Esophagus (tissue), 2 donors: ENCODE results near the gene PRR16. TPM values are rescaled to one million over a fixed set of nuclear protein-coding genes. Genes with fewer than 3 reads are reported as not detected.

Experiments
- H3K27ac ChIP-seq, 2 donors: one replicate each; pipeline ENCODE4 v1.5.1; 2013; ENCODE audit warnings: low read depth in 2 of 2, mild to moderate bottlenecking in 2 of 2, inconsistent platforms in 1 of 2, low read length in 1 of 2, moderate library complexity in 1 of 2
- H3K27me3 ChIP-seq, 2 donors: one replicate each; pipeline ENCODE4 v1.6.1; 2013; ENCODE audit warnings: low read length in 2 of 2, control low read depth in 1 of 2, mild to moderate bottlenecking in 1 of 2; ENCODE audit not compliant: insufficient read depth in 2 of 2, control insufficient read depth in 1 of 2
- H3K36me3 ChIP-seq, 2 donors: one replicate each; pipeline ENCODE4 v1.6.1; 2013; ENCODE audit warnings: low read length in 1 of 2; ENCODE audit not compliant: control insufficient read depth in 2 of 2, insufficient read depth in 2 of 2
- H3K4me1 ChIP-seq, 2 donors: one replicate each; pipeline ENCODE4 v1.6.1; 2013; ENCODE audit warnings: low read length in 1 of 2; ENCODE audit not compliant: control insufficient read depth in 2 of 2, insufficient read depth in 2 of 2
- H3K4me3 ChIP-seq, 2 donors: one replicate each; pipeline ENCODE4 v1.5.1; 2013; ENCODE audit warnings: low read length in 2 of 2, mild to moderate bottlenecking in 2 of 2, low read depth in 1 of 2, moderate library complexity in 1 of 2
- H3K9me3 ChIP-seq, 2 donors: one replicate each; pipeline ENCODE4 v1.6.1; 2013; ENCODE audit warnings: mild to moderate bottlenecking in 2 of 2, low read depth in 1 of 2, low read length in 1 of 2, moderate library complexity in 1 of 2; ENCODE audit not compliant: control insufficient read depth in 2 of 2, insufficient read depth in 1 of 2
- WGBS, 2 donors: extraction: QIAGEN DNeasy Blood & Tissue Kit; methylation state at CpG; one replicate each; pipeline ENCODE4 v1.1.7; 2013; 5-methylcytosine and 5-hydroxymethylcytosine counted together
- polyA plus RNA-seq, 2 donors: library from polyadenylated mRNA; stranded (reverse); fragments of 200-250 nt; gene quantifications; one replicate each; pipeline ENCODE4 v1.2.3, GENCODE V29; 2013
- donor health status: healthy with polysubstance abuse.
- donor health status: Bipolar disorder and iron deficiency.

PRR16 gene
- polyA plus RNA-seq, 2 donors, result 0.35 to 0.38 TPM

- Histone ChIP-seq H3K36me3 (no peaks in the 10 kb centered on the region), H3K27me3 (no peaks in the 10 kb centered on the region), H3K4me1 (no peaks in the 10 kb centered on the region), H3K9me3 (no peaks in the 10 kb centered on the region), H3K4me3 (no peak overlapping the region), H3K27ac (no peak overlapping the region)
- 52 to 53% methylated on average over 1 of the region's 1 CpG for WGBS, 2 donors
Measured at GRCh38 chr5:120576588-120576987, 112.5 kb downstream of the PRR16 start.

- no peaks in the 10 kb centered on the region for H3K36me3 ChIP-seq
- H3K27ac ChIP-seq, result no peak overlapping the region
- H3K27me3 ChIP-seq, result no peaks in the 10 kb centered on the region
- no peak overlapping the region for H3K4me3 ChIP-seq
- H3K4me1 ChIP-seq, result no peaks in the 10 kb centered on the region
- no peaks in the 10 kb centered on the region for H3K9me3 ChIP-seq
- WGBS, 2 donors, result 22 to 56% methylated on average over 2 of the region's 2 CpGs
Measured at GRCh38 chr5:120582635-120583034, 118.5 kb downstream of the PRR16 start.

GRCh38 chr5:120586646-120587045 is 122.5 kb downstream of the PRR16 start:
- H3K4me3 ChIP-seq, result no peak overlapping the region
- H3K27me3 ChIP-seq, result no peaks in the 10 kb centered on the region
- no peaks in the 10 kb centered on the region for H3K4me1 ChIP-seq
- H3K27ac ChIP-seq, result no peak overlapping the region
- WGBS, 2 donors, result 65 to 75% methylated on average over 1 of the region's 1 CpG
- no peaks in the 10 kb centered on the region for H3K9me3 ChIP-seq
- no peaks in the 10 kb centered on the region for H3K36me3 ChIP-seq

GRCh38 chr5:120591911-120592310 is 127.8 kb downstream of the PRR16 start:
- Histone ChIP-seq H3K36me3 (no peaks in the 10 kb centered on the region), H3K27ac (no peak overlapping the region), H3K27me3 (no peaks in the 10 kb centered on the region), H3K4me3 (no peak overlapping the region), H3K9me3 (no peaks in the 10 kb centered on the region), H3K4me1 (no peaks in the 10 kb centered on the region)
- WGBS, 2 donors, result 60 to 69% methylated on average over 2 of the region's 2 CpGs

- 22 to 25% methylated on average over 2 of the region's 2 CpGs for WGBS, 2 donors
- no peaks in the 10 kb centered on the region for H3K27me3 ChIP-seq
Measured at GRCh38 chr5:120599576-120599975, 135.5 kb downstream of the PRR16 start.

GRCh38 chr5:120600639-120601038 is 136.5 kb downstream of the PRR16 start:
- Histone ChIP-seq H3K9me3 (peaks cover 0 to under 1% of the 10 kb centered on the region in 2 donors), H3K4me3 (no peak overlapping the region), H3K27me3 (no peaks in the 10 kb centered on the region), H3K4me1 (no peaks in the 10 kb centered on the region), H3K36me3 (no peaks in the 10 kb centered on the region), H3K27ac (no peak overlapping the region)
- 88 to 89% methylated on average over 4 of the region's 4 CpGs for WGBS, 2 donors

More at GRCh38 chr5:120599576-120599975, 135.5 kb downstream of the PRR16 start:
- Histone ChIP-seq H3K4me1 (no peaks in the 10 kb centered on the region), H3K27ac (no peak overlapping the region), H3K36me3 (no peaks in the 10 kb centered on the region), H3K9me3 (no peaks in the 10 kb centered on the region), H3K4me3 (no peak overlapping the region)

GRCh38 chr5:120602033-120602432 is 137.9 kb downstream of the PRR16 start:
- Histone ChIP-seq H3K27me3 (no peaks in the 10 kb centered on the region), H3K4me1 (no peaks in the 10 kb centered on the region), H3K9me3 (peaks cover 0 to 6% of the 10 kb centered on the region in 2 donors), H3K36me3 (no peaks in the 10 kb centered on the region), H3K27ac (no peak overlapping the region), H3K4me3 (no peak overlapping the region)
- WGBS, 2 donors, result 85 to 87% methylated on average over 1 of the region's 1 CpG

GRCh38 chr5:120604884-120605283 is 140.8 kb downstream of the PRR16 start:
- H3K4me1 ChIP-seq, result no peaks in the 10 kb centered on the region
- WGBS, 2 donors, result 80 to 82% methylated on average over 2 of the region's 2 CpGs
- H3K36me3 ChIP-seq, result no peaks in the 10 kb centered on the region
- peaks cover 0 to 6% of the 10 kb centered on the region in 2 donors for H3K9me3 ChIP-seq
- H3K4me3 ChIP-seq, result no peak overlapping the region
- H3K27ac ChIP-seq, result no peak overlapping the region
- H3K27me3 ChIP-seq, result no peaks in the 10 kb centered on the region

GRCh38 chr5:120605325-120606079 is 141.4 kb downstream of the PRR16 start:
- Histone ChIP-seq H3K9me3 (peaks cover 0 to 6% of the 10 kb centered on the region in 2 donors), H3K27me3 (no peaks in the 10 kb centered on the region), H3K4me1 (no peaks in the 10 kb centered on the region), H3K36me3 (no peaks in the 10 kb centered on the region), H3K27ac (no peak overlapping the region), H3K4me3 (no peak overlapping the region)
- WGBS, 2 donors, result 72 to 74% methylated on average over 1 of the region's 1 CpG

- 85 to 89% methylated on average over 1 of the region's 1 CpG for WGBS, 2 donors
- H3K9me3 ChIP-seq, result peaks cover 0 to 6% of the 10 kb centered on the region in 2 donors
- no peaks in the 10 kb centered on the region for H3K36me3 ChIP-seq
- no peak overlapping the region for H3K27ac ChIP-seq
- H3K4me3 ChIP-seq, result no peak overlapping the region
- no peaks in the 10 kb centered on the region for H3K4me1 ChIP-seq
- H3K27me3 ChIP-seq, result no peaks in the 10 kb centered on the region
Measured at GRCh38 chr5:120609570-120609969, 145.5 kb downstream of the PRR16 start.
